Stimulated activated CD8-positive, alpha-beta memory T cell treated with anti-CD3 and anti-CD28 coated beads, Interleukin-15, amount 100 ng/mL, for 1 hour (primary cell): ENCODE measurements around the gene GART.
"Not testable (repeated sequence)": the region's sequence is repeated elsewhere in the genome, so short reads cannot be mapped to it uniquely, and the experiment has no call there.

Experiments used
- DNase-seq: peaks from one replicate; pipeline ENCODE4 v3.0.0-alpha.2; 2020; ENCODE audit warnings: low read depth

The GART gene

GRCh38 chr21:33512481-33512880 is 29.4 kb downstream of the GART start:
- no peak for DNase-seq

GRCh38 chr21:33511639-33512038 is 30.3 kb downstream of the GART start:
- DNase-seq = no peak

- DNase-seq = no peak
Observed at GRCh38 chr21:33510826-33511225, 31.1 kb downstream of the GART start.

GRCh38 chr21:33507003-33507402 is 34.9 kb downstream of the GART start:
- not testable (repeated sequence) for DNase-seq

GRCh38 chr21:33505833-33506232 is 36.1 kb downstream of the GART start:
- DNase-seq = no peak

- DNase-seq = no peak
Observed at GRCh38 chr21:33496345-33496744, 45.6 kb downstream of the GART start.

- no peak for DNase-seq
Observed at GRCh38 chr21:33495743-33496142, 46.2 kb downstream of the GART start.

- DNase-seq = no peak
Observed at GRCh38 chr21:33493756-33494155, 48.2 kb downstream of the GART start.

- no peak for DNase-seq
Observed at GRCh38 chr21:33492571-33492970, 49.3 kb downstream of the GART start.

- DNase-seq = peak; percentile 93
Observed at GRCh38 chr21:33491373-33492102, 50.4 kb downstream of the GART start, which contains the start of gene DNAJC28. Gene DNAJC28, minus strand, starts transcription at chr21:33491716. Its CDS starts 2,323 bp downstream, at chr21:33489393.

GRCh38 chr21:33490991-33491372 is 50.9 kb downstream of the GART start:
- DNase-seq = no peak

- DNase-seq = no peak
Observed at GRCh38 chr21:33488936-33489335, 53.0 kb downstream of the GART start.

- DNase-seq = no peak
Observed at GRCh38 chr21:33487996-33488395, 53.9 kb downstream of the GART start.

- DNase-seq = no peak
Observed at GRCh38 chr21:33481314-33481943, 60.5 kb downstream of the GART start.

GRCh38 chr21:33480481-33481103 is 61.3 kb downstream of the GART start:
- DNase-seq = no peak

- peak; percentile 92 for DNase-seq
Observed at GRCh38 chr21:33479679-33480480, 62.0 kb downstream of the GART start, which contains the start of gene TMEM50B. Gene TMEM50B, minus strand, starts transcription at chr21:33479974. Its CDS starts 11,089 bp downstream, at chr21:33468885.

GRCh38 chr21:33478935-33479678 is 62.8 kb downstream of the GART start:
- DNase-seq = no peak

- no peak for DNase-seq
Observed at GRCh38 chr21:33478182-33478581, 63.7 kb downstream of the GART start.

- DNase-seq = no peak
Observed at GRCh38 chr21:33477066-33477465, 64.9 kb downstream of the GART start.

- no peak for DNase-seq
Observed at GRCh38 chr21:33473344-33473743, 68.6 kb downstream of the GART start.

- no peak for DNase-seq
Observed at GRCh38 chr21:33470701-33471100, 71.2 kb downstream of the GART start.

- not testable (repeated sequence) for DNase-seq
Observed at GRCh38 chr21:33469183-33469582, 72.7 kb downstream of the GART start.
